COR-L47 (cell line): Measurements from ENCODE around the gene UMAD1.
A peak's percentile ranks its signal among the peaks of the same experiment; 100 is the strongest.

Source experiments
- DNase-seq: peaks from one replicate; lab custom pipeline; 2025; lab: John Stamatoyannopoulos, UW

UMAD1 gene

DNA sequence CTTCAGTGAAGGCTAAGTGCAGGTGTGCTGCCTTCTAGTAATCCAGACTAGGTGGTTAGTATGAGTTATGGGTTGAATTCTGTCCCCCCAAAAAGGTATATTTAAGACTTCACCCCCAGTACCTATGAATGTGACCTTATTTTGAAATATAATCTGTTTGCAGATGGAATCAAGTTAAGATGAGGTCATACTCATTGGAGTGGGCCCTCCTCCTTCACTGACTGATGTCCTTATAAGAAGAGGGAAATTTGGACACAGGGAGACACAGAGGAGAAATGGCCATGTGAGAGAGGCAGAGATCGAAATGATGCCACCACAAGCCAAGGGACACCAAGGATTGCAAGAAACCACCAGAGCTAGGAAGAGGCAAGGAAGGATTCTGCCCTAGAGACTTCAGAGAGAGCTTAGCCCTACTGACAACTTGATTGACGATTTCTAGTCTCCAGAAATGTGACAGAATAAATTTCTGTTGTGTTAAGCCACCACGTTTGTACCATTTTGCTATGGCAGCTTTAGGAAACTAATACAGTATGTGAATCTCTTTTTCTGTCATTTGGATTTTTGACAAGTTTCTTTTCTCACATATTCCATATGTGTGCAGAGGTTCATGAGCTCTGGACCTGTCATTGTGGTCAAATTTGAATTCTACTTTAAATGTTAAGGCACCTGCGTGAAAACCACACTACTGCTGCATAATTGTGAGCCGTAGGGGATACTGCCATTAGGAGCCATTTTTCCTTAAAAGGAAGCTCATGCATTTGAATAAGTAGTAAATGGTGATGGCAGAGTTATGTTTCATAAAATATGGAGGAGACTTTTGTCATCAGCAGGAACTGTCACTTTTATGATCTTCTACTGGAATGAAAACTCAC, 80.4 kb downstream of the UMAD1 start:
- no peak for DNase-seq

GRCh38 chr7:7731732-7732131, 91.2 kb downstream of the UMAD1 start:
- DNase-seq: no peak

GRCh38 chr7:7732621-7733281, 92.2 kb downstream of the UMAD1 start:
- DNase-seq: no peak

- DNase-seq: no peak
These were observed 96.1 kb downstream of the UMAD1 start for GRCh38 chr7:7736671-7737070.

GRCh38 chr7:7737674-7738073, 97.1 kb downstream of the UMAD1 start:
- no peak for DNase-seq

DNA sequence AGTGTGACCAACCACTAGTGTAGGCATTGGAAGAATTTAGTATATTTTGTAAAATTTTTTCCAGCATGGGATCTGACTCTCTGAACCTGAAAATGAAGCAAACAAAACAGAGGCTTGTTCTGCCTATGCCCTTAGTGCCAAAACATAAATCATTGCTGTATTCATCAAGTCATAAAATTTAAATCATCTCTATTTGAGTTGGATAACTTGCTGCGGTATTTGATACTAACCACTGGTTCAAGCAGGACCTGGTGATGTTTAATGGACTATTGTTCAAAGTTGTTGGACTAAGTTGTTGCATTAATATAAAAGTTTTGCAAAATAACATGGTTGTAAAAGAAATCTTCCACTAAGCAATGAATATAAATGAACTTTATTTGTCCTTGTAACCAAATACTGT, 97.6 kb downstream of the UMAD1 start:
- no peak for DNase-seq

DNA sequence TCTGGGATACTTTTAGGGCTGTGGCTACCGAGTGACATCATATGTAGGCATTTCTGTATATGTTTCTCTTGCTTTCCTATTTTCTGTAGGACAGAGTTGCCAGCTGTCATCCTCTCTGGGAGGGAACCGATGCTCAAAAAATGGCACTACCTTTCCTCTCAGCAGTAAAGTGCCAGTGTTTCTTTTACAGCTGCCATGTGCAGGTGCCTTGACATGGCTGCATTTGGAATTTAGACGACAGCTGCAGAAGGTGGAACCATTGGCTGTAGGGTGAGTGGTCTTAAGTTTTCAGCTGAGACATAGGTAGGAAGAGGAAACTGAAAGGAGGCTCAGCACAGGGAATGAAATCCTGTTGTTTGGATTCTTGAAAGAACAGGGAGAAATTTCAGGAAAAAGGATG, 98.1 kb downstream of the UMAD1 start:
- DNase-seq: no peak

DNA sequence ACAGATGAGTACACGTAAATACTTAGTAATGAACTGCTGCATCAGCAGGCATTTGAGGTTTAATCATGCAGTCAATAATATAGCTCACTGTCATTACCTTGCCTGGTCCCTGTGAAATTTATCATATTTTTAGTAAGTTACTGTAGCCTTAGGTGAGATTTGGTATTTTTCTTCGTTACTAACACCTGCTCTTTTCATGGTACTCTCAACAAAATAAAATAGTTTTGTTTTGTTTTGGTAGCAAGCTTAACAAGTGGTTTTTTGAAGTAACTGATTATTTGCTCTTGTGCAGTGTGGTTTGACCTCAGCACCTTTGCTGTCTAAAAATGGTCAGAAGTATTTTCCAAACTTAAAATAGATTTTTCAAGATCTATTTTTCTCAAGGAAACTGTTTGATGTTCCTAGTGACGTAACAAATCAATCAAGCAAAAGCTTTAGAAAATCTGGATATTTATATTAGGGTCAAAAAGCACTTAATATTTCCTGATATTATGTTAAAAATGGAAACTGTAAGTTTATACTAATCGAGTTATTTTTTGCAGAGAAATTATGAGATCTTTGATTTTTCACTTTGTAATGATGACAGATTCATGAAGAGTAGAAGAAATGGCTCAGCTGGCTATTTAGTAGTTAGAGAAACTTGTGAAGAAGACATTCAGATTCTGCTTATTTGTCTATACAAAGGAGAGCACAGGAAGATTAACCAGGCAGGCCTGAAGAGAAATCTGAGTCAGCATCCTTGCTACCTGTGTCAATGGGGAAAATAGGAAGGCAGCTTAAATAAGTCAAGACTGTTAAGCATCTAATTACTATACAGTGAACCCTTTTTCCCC, 98.9 kb downstream of the UMAD1 start:
- DNase-seq: no peak

DNA sequence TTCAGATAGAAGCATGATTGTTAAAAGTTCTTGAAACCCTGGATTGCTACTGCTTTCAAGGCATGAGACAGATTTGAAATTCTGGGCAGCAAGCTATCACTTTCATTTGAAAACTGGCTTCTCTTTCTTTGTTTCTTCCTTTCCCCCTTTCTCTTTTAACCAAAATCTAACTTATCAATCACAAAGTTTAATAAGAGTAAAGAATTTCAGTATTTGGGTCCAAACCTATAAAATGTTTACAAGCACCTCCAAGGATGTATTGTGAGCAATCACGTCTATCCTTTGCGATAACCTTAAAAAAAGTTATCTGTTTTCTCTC, 99.4 kb downstream of the UMAD1 start:
- DNase-seq: no peak

DNA sequence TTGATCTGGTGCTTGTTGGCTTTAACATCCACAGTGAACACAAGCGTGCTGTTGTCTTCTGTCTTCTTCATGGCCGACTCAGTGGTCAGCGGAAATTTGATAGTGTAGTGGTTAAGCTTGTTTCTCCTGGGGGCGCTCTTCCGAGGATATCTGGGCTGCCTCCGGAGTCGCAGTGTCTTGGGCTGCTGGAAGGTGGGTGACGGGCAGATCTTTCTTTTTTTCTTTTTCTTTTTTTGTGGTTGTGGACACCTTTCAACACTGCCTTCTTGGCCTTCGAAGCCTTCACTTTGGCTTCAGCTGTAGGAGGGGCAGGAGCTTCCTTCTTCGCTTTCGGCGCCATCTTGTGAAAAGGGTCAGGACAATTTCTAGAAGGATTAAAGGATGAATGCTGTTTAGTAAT, 101.7 kb downstream of the UMAD1 start:
- no peak for DNase-seq

DNA sequence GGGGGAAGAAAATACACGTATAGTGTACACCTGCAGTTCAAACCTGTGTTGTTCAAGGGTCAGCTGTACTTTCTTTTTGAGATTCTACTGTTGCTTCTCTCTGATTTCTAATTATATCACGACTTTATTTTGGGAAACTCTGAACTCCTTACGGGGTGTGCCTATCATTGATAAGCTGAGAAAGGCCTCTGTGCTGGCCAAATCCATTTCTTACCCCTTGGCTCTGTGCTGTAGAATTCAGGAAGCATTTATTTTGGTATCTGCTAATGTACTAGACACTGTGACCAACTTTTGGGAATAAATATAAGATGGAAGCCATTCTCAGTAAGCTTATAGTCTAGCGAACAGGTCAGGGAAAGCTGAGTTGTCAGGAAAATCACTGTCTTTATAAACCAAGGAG, 104.7 kb downstream of the UMAD1 start:
- DNase-seq: no peak

- DNase-seq: no peak
These were observed 105.4 kb downstream of the UMAD1 start for GRCh38 chr7:7745966-7746365.

GRCh38 chr7:7746458-7746857, 105.9 kb downstream of the UMAD1 start:
- peak; percentile 59 for DNase-seq

- DNase-seq: no peak
These were observed 110.2 kb downstream of the UMAD1 start for GRCh38 chr7:7750571-7751242.

- no peak for DNase-seq
These were observed 110.9 kb downstream of the UMAD1 start for GRCh38 chr7:7751243-7752092.

DNA sequence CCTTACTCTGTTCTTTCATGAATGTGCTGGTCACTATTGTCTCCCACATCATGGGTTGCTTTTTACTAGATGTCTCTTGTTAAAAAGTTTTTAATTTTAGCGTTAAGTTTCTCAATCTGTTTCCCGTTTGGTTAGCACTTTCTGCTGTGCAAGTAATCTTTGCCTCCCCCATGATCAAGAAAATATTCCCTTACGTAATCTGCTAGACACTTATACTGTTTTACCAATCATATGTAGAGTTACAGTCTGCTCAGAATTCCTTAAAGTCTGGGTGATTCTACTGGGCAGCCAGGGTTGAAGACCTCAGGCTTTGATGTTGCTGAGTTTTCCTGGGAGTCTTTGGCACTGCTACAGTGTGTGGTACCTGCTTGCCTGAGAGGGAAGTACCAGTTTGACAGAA, 116.0 kb downstream of the UMAD1 start:
- no peak for DNase-seq

DNA sequence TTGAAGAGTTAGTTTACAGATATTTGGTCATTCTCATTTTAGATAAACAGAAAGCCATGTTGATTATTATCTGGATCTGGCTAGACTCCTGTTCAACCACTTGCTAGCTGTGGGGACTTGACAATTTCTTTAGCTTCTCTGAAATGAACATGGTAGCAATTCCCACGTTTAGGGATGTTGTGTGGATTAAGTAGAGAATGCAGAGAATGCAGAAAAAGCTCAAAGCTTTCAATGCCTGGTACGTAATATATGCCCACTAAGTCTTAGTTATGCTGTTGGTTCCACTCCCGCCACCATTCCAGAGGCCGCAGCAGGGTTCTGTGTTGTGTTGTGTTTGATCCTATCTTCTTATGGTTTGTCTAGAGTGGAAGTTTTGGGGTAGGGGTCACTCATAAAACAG, 117.0 kb downstream of the UMAD1 start:
- no peak for DNase-seq

- DNase-seq: peak; percentile 66
These were observed 120.9 kb downstream of the UMAD1 start for GRCh38 chr7:7761340-7761973.

GRCh38 chr7:7761974-7762779, 121.6 kb downstream of the UMAD1 start:
- no peak for DNase-seq
